GM18873 (cell line): Measurements from ENCODE around the gene ANKRD13A.
"Not testable (repeated sequence)": the region's sequence is repeated elsewhere in the genome, so short reads cannot be mapped to it uniquely, and the experiment has no call there.

ENCODE experiments used
- ATAC-seq: cut with Tn5 transposase; IDR thresholded peaks from one replicate; pipeline ENCODE4 v1.9.1; 2021; ENCODE audit warnings: mild to moderate bottlenecking, moderate library complexity, moderate number of reproducible peaks; ENCODE audit not compliant: unreplicated experiment, low FRiP score

Gene ANKRD13A

GRCh38 chr12:110046451-110047187 lies 47.4 kb downstream of the ANKRD13A start:
- no peak for ATAC-seq

DNA sequence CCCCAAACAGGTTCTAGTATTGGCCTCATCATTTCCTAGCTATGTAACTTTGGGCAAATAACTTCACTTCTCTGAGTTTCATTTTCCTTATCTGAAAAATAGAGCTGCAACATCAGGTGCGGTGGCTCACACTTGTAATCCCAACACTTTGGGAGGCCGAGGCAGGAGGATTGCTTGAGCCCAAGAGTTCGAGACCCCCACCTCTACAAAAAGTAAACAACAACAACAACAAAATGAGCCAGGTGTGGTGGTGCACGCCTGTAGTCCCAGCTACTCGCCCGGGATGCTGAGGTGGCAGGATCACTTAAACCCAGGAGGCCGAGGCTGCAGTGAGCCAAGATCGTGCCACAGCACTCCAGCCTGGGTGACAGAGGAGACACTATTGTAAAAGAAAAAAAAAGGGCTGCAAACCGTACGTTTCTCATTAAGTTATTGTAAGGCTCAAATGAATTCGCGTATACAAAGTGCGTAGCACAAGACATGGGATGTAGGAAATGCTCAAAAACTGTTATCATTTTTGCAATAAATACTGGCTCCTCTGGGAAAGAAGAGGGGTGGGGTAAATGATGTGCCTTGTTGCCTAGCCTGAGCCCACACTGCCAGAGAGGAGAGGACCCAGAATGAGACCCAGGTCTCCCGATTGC lies 48.2 kb downstream of the ANKRD13A start:
- ATAC-seq, result no peak

DNA sequence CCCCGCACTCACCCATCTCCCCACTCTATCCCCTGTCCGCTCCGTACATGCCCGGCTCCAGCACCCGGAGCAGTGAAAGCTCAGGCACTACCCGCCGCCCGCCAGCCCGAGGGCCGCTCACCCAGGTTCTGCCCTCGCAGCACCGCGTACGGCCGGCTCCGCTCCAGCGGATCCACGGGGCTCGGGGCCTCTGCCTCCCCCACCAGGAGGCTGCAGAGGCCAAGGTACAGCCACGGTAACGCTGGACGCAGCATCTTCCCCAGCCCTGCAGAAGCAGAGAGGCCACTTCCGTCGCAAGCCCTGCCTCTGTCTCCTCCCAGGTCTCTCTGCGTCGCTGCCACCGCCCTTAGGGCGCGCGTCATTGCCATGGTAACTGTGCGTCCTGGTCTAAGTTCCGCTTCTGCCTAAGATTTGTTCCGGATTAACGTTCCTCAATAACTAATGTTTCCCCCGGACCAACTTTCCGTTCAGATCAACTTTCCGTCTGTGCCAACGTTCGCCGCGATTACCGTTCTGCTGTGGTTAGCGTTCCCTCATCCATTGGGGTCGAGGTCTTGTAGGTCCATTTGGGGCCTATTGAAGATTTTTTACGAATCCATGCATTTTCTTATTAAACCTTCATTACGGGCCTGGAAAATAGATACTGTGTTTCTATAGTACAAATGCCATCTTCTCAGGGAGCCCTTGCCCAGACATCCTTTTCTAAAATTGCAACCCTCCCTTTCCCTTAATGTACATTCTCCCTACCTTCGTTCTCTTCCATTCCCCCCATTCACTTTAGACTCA lies 49.2 kb downstream of the ANKRD13A start, which contains the start of gene C12orf76:
C12orf76 (minus strand) TSS at position 281 of the 786 bp plus-strand sequence; CDS start at position 254, 27 bp downstream.
- ATAC-seq, result peak; percentile 95

- not testable (repeated sequence) for ATAC-seq
Observed at GRCh38 chr12:110049034-110049433, 49.8 kb downstream of the ANKRD13A start.

GRCh38 chr12:110049666-110050065 lies 50.4 kb downstream of the ANKRD13A start:
- not testable (repeated sequence) for ATAC-seq

DNA sequence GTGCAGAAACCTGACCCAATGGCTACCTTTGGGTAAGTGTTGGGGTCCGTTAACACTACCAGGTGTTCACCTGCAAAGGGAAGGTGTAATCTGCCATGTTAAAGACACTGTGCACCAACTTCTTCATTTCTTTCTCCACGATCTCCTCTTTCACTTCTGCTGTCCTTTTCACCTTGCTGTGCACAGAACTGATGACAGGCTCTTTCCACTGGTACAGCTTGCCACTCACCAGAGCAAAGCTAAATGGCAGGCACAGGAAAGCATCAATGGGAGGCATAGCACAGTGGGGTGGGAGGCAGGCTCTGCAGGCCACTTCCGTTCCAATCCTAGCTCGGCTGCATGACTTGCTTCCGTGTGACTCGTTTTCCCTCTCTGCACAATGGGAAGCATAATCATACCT lies 51.7 kb downstream of the ANKRD13A start:
- no peak for ATAC-seq

DNA sequence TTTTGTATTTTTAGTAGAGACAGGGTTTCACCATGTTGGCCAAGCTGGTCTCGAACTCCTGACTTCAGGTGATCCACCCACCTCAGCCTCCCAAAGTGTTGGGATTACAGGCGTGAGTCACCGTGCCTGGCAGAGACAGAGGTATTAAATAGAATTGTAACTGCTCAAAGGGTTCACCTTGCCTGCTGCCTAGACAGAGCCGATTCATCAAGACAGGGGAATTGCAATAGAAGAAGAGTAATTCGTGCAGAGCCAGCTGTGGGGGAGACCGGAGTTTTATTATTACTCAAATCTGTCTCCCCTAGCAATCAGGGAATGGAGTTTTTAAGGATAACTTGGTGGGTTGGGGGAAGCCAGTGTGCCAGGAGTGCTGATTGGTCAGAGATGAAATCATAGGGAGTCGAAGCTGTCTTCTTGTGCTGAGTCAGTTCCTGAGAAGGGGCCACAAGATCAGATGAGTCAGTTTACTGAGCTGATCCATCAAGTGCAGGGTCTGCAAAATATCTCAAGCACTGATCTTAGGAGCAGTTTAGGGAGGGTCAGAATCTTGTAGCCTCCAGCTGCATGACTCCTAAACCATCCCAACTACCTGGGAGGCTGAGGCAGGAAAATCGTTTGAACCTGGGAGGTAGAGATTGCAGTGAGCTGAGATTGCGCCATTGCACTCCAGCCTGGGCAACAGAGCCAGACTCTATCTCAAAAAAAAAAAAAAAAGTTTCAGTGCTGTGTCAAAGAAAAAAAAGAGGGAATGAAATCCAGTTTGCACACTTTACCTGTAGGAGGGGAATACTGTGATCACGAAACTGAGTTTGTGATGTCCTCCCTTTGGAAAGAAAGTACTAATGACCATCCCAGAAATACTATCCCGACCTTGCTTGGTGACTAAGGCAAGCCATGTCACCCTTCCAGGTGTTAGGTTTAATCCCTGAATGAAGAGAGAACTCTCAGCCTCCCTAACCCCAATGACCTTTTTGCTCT lies 56.4 kb downstream of the ANKRD13A start:
- not testable (repeated sequence) for ATAC-seq

DNA sequence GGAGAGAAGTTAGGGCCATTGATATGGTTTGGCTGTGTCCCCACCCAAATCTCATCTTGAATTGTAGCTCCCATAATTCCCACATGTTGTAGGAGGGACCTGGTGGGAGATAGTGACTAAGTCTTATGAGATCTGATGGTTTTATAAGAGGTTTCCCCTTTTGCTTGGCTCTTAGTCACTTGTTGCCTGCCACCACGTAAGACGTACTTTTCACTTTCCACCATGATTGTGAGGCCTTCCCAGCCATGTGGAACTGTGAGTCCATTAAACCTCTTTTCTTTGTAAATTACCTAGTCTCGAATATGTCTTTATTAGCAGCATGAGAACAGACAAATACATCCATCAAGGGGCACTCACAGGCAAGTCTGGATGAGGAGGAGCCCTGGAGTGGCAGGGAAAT lies 57.4 kb downstream of the ANKRD13A start:
- not testable (repeated sequence) for ATAC-seq

DNA sequence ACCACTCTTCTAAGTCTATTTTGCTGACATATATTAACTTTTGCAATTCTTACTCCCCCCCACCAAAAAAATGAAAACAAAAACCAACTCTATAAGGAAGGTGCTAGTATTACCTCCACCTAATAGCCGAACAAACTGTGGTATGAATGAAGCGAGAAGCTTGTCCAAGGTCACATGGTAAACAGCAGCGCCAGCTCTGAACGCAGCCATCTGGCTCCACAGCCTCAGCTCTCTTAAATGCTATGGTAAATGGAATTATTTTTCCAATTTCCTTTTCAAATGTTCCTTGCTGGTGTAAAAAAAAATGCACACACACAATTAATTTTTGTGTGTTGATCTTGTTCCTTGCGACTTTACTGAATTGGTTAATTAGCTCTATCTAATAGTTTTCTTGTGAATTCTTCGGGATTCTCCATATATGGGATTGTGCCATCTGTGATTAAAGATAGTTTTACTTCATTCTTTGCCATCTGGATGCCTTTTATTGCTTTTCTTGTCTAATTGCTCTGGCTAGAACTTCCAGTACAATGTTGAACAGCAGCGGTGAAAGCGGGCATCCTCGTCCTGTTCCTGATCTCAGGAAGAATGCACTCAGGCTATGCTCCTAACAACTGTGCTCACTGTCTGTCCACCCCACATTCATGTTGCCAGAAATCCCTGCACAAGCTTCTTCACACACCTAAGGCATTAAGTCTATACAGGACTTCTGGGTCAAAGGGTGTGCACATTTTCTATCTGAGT lies 59.8 kb downstream of the ANKRD13A start:
- no peak for ATAC-seq

DNA sequence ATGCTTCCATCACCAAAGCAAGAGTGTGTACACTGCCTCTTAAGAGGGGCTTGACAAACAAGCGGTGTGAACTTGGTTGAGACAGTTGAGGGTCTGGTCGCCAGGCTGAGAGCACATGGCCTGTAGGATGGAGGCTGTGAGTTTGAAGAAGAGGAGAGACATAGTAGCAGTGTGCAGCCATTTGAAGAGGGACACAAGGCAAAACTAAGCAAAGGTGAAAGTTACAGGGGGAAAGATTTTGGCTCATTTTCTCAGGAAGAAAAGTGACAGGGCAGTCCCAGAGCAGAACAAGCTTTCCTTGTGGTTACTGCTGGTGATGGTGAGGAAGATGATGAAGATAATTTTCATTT lies 60.4 kb downstream of the ANKRD13A start:
- no peak for ATAC-seq

- no peak for ATAC-seq
Observed at GRCh38 chr12:110062241-110062640, 63.0 kb downstream of the ANKRD13A start.

DNA sequence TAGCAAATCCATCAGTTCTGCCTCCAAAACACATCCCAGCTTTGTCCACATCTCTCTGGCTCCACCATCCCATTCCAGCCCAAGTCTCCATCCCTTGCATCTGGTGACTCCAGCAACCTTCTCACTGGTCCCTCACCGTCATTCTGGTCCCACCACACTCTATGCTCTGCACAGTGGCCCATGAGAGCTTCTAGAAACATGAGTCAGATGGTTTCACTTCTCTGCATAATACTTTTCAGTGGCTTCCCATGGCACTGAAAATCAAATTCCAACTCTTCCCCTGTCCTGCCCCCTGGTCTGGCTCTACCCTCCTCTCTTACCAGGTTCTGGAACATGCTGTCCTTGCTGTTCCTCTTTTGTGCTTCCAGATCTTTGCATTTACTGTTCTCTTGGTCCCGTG lies 66.3 kb downstream of the ANKRD13A start:
- no peak for ATAC-seq

- no peak for ATAC-seq
Observed at GRCh38 chr12:110067531-110067930, 68.3 kb downstream of the ANKRD13A start.

DNA sequence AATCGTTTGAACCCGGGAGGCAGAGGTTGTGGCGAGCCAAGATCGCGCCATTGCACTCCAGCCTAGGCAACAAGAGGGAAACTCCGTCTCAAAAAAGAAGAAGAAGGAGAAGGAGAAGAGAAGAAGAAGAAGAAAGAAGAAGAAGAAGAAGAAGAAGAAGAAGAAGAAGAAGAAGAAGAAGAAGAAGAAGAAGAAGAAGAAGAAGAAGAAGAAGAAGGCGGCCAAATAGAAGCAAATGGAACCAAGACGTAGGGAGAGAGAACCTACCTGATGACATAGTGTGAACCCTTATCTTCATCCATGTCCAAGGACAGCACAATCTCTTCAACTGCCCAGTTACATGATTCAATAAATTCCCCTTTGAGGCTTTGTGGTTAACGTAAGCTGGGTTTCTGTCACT lies 68.9 kb downstream of the ANKRD13A start:
- not testable (repeated sequence) for ATAC-seq

GRCh38 chr12:110068654-110069053 lies 69.4 kb downstream of the ANKRD13A start:
- no peak for ATAC-seq

GRCh38 chr12:110071504-110071903 lies 72.3 kb downstream of the ANKRD13A start:
- no peak for ATAC-seq

GRCh38 chr12:110071967-110072366 lies 72.7 kb downstream of the ANKRD13A start:
- no peak for ATAC-seq

- not testable (repeated sequence) for ATAC-seq
Observed at GRCh38 chr12:110072636-110073035, 73.4 kb downstream of the ANKRD13A start.

DNA sequence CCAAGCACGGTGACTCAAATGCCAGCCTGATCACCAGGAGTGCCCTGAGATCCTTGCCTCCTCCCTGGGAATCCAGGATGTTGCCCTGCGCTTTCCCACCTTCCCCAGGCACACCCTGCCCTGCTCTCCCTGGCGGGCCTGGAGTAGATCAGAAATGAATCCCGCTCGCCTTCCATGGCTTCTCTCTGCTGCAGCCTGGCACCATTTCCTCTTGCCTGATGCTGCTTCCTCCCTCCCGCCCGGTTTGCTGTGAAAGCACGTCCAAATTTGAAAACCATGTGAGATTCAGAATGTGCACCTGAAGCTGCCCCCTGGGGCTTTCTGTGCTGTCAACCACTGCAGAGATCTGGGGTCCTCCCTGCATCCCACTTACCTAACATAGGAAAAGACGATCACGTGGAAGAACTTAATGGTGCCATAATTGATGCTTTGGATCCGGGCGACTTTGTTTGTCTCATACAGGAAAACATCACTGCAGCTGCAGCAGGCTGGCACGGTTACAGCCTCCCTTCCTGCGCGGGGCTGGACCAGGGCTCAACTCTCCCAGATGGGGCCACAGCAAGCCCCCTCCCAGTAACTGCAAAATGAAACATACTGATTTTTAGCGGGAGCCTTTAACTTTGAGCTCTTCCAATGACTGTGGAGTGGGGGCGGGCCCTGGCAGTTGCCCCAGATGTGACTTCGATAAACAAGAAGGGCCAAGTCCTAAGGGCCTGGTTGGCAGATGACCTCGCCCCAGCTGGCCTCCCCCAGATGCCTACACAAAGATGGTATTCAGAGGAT lies 74.0 kb downstream of the ANKRD13A start:
- no peak for ATAC-seq
